Neural progenitor cell (in vitro differentiated cells): ENCODE data around the gene ARID3A.

ENCODE experiments used
- CTCF ChIP-seq: fragments of 200-600 bp; sonication (generic); IDR thresholded peaks from 2 replicates; pipeline ENCODE4 v1.5.1; 2017; ENCODE audit warnings: antibody characterized with exemption, mild to moderate bottlenecking
- EZH2 ChIP-seq: fragments of 200-600 bp; sonication (generic); IDR thresholded peaks from 2 replicates; pipeline ENCODE4 v1.6.1; 2017; ENCODE audit warnings: antibody characterized with exemption, mild to moderate bottlenecking, moderate library complexity

DNA sequence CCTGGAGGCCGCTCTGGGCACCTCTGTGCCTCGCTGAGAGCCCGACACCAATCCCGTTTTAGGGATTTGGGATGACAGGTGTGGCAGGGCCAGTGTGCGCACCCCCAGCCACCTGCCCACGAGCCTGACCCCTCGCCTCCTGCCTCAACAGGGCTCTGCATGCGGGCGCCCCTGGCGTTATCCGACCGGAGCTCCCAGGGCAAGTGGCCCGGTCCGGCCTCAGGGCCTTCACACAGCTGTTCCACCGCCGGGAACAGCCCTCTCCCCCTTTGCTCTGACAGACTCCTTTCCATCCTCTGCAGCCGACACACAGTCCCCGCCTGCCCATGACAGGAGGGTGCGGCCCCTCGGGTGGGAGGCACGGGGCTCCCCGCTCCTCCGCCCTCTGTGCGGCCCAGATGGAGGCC is 51.2 kb downstream of the ARID3A start:
- no peak for TF ChIP-seq CTCF
- no peak for TF ChIP-seq EZH2
